VCaP (cell line): ENCODE data around the gene KLHL22.
"Not testable (repeated sequence)": the region's sequence is repeated elsewhere in the genome, so short reads cannot be mapped to it uniquely, and the experiment has no call there.

Experiments
- H3K27ac ChIP-seq: fragments of 450-650 bp; 2 replicates; pipeline ENCODE4 v1.5.1; 2017
- CTCF ChIP-seq: fragments of 450-650 bp; conservative IDR thresholded peaks from 2 replicates; pipeline ENCODE4 v1.5.1; 2017; ENCODE audit warnings: mild to moderate bottlenecking, moderate library complexity

Gene KLHL22

DNA sequence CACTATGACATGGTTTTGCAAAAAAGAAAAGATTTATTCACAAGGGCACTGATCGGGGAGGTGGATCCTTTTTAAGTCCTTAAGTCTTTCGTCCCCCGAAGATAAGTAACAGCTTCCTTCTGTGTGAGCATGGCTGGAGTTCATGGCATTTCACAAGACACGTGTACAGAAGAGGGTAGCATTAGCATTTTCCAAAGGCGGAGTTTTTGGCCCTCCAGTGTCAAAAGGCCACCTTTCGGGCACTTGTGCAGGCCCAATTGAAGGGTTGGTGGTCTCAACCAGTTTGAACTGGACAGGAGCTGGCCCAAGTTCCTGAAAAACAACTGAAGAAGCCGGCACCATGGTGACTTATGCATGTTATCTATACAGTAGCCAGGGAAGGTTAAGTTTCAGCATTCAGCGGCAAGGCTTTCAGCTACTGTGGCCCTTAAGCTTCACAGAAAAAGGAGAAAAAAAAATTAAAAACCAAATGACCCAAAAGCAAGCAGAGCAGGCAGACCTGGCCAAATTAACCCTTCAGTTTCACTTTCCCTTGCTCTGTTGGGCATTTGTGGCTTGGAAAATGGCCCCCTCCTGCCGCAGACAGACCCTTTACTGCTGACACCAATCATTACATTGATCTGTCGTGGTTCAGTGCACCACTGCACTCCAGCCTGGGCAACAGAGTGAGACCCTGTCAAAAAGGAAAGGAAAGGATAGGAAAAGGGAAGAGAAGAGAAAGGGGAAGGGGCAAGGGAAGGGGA lies 83.0 kb downstream of the KLHL22 start:
- no peak for TF ChIP-seq CTCF
- no peak overlapping the region for H3K27ac ChIP-seq

DNA sequence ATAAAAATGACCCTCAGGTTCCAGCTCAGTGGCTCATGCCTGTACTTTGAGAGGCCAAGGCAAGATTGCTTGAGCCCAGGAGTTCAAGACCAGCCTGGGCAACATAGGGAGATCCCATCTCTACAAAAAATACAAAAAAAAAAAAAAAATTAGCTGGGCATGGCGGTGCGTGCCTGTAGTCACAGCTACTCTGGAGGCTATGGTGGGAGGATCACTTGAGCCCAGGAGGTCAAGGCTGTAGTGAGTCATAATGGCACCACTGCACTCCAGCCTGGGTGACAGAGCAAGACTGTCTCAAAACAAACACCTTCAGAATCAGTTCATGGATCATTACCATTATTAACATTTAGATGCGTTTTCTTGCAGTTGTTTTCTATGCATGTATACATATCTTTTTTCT lies 86.2 kb downstream of the KLHL22 start:
- not testable (repeated sequence) for H3K27ac ChIP-seq

- TF ChIP-seq CTCF, result no peak
- no peak overlapping the region for H3K27ac ChIP-seq
Measured at GRCh38 chr22:20408891-20409290, 86.7 kb downstream of the KLHL22 start.

- TF ChIP-seq CTCF, result no peak
- H3K27ac ChIP-seq, result no peak overlapping the region
Measured at GRCh38 chr22:20407829-20408228, 87.8 kb downstream of the KLHL22 start.

DNA sequence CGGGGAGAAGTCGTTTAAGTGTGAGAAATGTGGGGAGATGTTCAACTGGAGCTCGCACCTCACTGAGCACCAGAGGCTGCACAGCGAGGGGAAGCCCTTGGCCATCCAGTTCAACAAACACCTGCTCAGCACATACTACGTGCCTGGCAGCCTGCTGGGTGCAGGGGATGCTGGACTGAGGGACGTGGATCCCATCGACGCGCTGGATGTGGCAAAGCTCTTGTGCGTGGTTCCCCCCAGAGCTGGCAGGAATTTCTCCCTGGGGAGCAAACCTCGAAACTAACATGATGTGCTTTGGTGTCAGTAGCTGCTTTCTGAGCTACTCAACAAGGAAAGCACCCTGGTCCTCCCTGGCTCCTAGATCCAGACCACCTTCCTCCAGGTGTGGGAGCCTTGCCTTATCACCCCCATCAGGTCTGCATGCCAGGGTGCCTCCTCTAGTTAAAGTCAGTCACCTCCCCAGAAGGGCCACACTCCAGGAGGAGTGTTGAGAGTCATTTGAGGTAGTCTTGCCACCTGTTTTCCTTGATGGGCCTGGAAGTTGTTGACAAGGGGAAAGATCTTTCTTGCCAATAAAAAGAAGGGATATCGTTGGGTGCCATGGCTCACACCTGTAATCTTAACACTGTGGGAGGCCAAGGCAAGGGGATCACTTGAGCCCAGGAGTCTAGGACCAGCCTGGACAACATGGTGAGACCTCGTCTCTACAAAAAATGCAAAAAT lies 88.7 kb downstream of the KLHL22 start:
- no peak overlapping the region for H3K27ac ChIP-seq
- no peak for TF ChIP-seq CTCF

GRCh38 chr22:20405931-20406685 lies 89.5 kb downstream of the KLHL22 start:
- no peak overlapping the region for H3K27ac ChIP-seq
- no peak for TF ChIP-seq CTCF

GRCh38 chr22:20405291-20405930 lies 90.2 kb downstream of the KLHL22 start:
- no peak for TF ChIP-seq CTCF

More at GRCh38 chr22:20405291-20405930, 90.2 kb downstream of the KLHL22 start:
- no peak overlapping the region for H3K27ac ChIP-seq
